CD4-positive, alpha-beta T cell treated with Interleukin-2 at 100 ng/mL for 4 hours (primary cell): ENCODE data around the gene ADAMTS19.

Experiments used
- DNase-seq: peaks from one replicate; pipeline ENCODE4 v3.0.0-alpha.2; 2020; ENCODE audit warnings: low spot score

ADAMTS19 gene

GRCh38 chr5:129691220-129691619, 231.1 kb downstream of the ADAMTS19 start:
- no peak for DNase-seq

- DNase-seq = no peak
These were observed 236.5 kb downstream of the ADAMTS19 start for GRCh38 chr5:129696636-129697035.

DNA sequence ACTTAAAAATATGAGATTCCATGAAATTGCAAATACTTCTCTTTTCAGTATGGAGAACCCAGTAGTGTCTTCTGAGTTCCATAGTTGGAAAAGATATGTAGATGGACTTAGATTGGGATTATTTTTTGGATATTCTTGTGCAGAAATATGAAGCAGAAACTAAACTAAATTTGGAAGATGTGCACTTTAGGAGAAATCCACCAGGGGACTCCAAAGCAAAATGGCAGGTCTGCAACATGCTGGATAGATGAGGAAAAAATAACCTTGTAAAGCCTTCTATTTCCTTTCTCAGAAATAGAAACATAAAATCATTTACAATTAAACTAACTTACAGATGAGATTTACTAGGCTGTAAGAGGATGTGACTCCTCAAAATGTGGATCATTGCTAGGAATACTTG, 238.6 kb downstream of the ADAMTS19 start:
- DNase-seq = no peak

DNA sequence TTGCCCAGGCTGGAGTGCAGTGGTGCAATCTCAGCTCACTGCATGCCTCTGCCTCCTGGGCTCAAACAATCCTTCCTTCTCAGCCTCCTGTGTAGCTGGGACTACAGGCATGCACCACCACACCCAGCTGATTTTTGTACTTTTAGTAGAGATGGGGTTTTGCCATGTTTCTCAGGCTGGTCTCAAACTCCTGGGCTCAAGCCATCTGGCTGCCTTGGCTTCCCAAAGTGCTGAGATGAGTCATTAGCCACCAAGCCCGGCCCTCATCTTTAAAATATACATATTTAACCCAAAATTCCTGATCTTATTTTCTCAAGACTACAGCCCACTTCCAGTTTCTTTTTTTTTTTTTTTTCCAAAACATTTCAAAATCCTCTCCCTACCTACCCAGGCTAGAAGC, 256.1 kb downstream of the ADAMTS19 start:
- no peak for DNase-seq

GRCh38 chr5:129716651-129717050, 256.6 kb downstream of the ADAMTS19 start:
- no peak for DNase-seq

DNA sequence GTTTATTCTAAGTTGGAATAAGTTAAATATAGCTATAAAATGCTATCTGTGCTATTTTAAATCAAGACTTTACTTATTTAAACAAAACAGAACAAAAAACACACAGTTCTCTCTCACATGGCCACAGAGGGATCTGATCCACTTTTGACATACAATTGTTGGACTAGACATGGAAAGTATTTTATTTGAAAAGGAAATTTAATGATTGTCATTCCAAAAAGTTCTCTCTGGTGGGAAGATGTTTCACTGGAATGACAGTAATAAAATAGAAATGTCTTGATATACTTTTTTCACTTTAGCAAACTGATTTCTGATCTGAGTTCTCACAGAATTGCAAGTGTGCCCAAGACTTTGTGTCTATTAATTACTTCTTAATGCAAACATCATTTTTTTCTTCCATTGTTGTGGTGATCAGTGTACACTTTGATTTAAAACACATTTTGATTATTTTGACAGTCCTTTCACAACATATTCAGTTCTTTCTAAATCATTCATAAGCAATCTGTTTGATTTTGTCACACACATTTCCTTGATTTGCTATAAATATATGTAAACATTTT, 257.7 kb downstream of the ADAMTS19 start:
- DNase-seq = no peak

DNA sequence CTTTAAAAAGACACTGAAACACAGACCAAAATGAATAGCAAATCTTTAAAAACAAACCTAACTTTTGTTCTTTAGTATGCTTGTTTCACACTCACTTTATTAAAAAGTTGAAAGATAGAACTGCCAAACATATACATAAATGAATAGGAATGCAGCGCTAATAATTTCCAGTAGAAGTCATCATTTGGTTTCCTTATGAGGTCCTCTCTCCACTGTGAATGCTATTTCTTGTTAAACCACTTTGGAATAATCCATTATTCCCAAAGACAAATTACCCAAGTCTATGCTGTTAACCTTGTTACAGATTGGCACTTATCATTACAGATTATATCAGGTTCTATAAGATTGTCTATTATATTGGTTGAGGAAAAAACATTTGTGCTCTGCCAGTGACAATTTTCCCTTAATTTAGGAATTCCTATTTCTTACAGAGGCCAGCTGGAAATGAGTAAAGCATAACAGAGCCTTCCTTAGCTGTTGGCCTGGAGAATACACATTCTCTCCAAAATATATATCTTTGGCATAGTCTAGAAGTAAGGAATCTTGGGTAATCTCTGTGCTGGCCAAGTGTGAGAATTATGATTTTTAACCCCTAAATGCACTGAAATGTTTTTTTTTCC, 258.5 kb downstream of the ADAMTS19 start:
- no peak for DNase-seq

DNA sequence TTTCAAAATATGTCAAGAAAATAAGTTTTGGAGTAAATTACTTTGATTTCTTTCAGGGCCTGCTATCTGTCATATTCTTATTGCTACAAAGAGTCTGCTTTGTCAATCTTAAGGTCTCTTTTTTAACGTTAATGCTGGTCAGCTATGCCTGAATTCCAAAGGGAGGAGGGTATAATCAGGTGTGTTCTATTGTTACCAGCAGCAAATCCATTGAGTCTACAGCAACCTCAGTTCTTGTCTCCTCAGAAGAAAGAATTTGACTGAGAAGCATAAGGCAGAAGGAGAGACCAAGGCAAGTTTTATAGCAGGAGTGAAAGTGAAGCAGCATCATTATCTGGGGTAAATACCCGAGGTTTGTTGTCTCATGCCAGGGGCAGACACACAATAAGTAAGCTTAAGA, 264.1 kb downstream of the ADAMTS19 start:
- no peak for DNase-seq

DNA sequence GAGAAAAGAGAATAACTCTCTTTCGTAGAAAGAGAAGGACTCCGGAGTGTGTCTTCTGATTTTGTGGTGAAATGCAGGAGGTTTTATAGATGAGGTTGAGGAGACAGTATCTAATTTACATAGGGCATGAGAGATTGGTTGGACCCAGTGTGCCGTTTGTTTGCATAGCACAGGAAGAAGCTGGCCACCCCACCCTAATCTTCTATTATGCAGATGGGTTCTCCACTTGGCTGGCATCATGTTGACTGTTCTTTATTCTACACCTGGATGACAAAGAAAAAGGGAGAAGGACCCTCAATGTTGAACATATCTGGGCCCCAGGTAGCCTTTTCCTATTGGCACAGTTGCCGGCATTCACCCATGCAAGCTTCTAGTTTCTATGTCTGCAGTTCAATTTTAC, 264.5 kb downstream of the ADAMTS19 start:
- no peak for DNase-seq

- no peak for DNase-seq
These were observed 279.7 kb downstream of the ADAMTS19 start for GRCh38 chr5:129739773-129740172.

- no peak for DNase-seq
These were observed 283.6 kb downstream of the ADAMTS19 start for GRCh38 chr5:129743541-129744187.

- DNase-seq = no peak
These were observed 285.9 kb downstream of the ADAMTS19 start for GRCh38 chr5:129745997-129746396.

- DNase-seq = no peak
These were observed 286.8 kb downstream of the ADAMTS19 start for GRCh38 chr5:129746876-129747275.

- DNase-seq = no peak
These were observed 287.7 kb downstream of the ADAMTS19 start, which contains the start of gene MINAR2 for GRCh38 chr5:129747572-129748407. MINAR2 (plus strand) TSS chr5:129748094; CDS start chr5:129748191, 97 bp downstream.

- DNase-seq = no peak
These were observed 289.1 kb downstream of the ADAMTS19 start for GRCh38 chr5:129748913-129749880.

DNA sequence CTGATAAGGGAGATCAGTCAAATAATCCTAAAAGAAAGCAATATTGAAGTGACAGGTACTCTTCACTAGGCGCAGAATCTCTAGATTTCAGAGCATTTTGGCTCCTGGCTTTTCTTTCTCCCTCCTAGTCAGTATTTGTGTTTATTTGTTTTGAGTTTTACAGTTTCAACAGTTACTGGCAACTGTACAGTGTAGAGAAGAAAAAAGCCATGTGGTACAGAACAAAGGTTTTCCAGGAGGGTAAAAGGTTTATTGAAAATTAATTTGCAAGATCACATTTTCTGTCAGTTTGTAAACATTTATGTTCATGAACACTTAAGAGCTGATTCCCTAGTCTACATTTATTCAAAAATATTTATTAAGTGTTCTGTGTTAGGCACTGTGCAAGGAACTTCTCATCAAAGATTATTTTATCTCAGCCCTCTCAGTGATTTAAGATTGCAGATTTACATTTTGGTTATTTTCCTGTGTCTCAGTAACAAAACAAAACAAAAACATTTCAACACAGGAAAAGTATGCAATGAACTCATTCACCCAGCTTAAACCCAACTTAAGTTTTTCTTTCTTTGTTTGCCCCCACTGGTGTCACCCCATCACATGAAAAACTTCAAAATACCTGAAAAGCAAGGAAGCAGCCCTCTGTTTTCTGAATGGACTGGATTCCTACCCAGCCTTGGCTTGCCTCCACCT, 300.7 kb downstream of the ADAMTS19 start:
- no peak for DNase-seq

- no peak for DNase-seq
These were observed 303.6 kb downstream of the ADAMTS19 start for GRCh38 chr5:129763651-129764050.

GRCh38 chr5:129766798-129767197, 306.7 kb downstream of the ADAMTS19 start:
- DNase-seq = no peak

- peak; percentile 70 for DNase-seq
These were observed 307.9 kb downstream of the ADAMTS19 start for GRCh38 chr5:129767927-129768380.

DNA sequence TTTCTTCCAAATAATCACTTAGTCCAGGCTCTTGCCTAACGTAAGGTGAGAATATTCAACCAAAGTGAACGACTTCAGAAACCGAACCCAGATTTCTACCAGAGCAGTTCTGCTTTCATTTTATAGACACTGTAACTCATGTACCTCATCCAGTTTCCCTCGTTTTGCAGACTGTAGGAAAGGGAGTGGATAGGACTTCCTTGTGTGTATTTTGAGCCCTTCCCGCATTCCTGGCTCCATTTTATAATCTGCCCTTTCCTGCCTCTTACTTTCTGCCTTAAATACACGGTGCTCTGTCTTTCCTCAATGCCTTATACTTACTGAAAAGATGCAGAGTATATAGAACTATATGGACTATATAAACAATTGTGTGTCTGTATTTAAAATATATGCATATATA, 308.6 kb downstream of the ADAMTS19 start:
- no peak for DNase-seq
